GM19324 (cell line): Measurements from ENCODE around the gene ANO7.
"Not testable (repeated sequence)": the region's sequence is repeated elsewhere in the genome, so short reads cannot be mapped to it uniquely, and the experiment has no call there.

Experiments
- ATAC-seq: cut with Tn5 transposase; IDR thresholded peaks from one replicate; pipeline ENCODE4 v1.9.1; 2021; ENCODE audit warnings: mild to moderate bottlenecking, moderate library complexity; ENCODE audit not compliant: unreplicated experiment, low FRiP score

The ANO7 gene

GRCh38 chr2:241189093-241189855 lies 797 bp downstream of the ANO7 start:
- ATAC-seq, result no peak

DNA sequence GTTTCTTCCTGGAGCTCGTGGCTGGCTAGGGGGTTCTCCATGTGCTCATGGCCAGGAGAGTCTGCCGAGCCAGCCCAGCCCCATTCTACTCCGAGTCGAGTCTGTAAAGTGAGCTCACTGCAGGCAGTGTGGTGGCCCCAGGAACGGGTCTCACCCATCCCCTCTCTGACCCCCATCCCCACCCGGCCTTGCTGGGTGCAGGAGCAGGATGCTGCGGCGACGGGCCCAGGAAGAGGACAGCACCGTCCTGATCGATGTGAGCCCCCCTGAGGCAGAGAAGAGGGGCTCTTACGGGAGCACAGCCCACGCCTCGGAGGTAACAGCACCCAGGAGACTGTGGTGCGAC lies 1.4 kb downstream of the ANO7 start:
- ATAC-seq, result no peak

DNA sequence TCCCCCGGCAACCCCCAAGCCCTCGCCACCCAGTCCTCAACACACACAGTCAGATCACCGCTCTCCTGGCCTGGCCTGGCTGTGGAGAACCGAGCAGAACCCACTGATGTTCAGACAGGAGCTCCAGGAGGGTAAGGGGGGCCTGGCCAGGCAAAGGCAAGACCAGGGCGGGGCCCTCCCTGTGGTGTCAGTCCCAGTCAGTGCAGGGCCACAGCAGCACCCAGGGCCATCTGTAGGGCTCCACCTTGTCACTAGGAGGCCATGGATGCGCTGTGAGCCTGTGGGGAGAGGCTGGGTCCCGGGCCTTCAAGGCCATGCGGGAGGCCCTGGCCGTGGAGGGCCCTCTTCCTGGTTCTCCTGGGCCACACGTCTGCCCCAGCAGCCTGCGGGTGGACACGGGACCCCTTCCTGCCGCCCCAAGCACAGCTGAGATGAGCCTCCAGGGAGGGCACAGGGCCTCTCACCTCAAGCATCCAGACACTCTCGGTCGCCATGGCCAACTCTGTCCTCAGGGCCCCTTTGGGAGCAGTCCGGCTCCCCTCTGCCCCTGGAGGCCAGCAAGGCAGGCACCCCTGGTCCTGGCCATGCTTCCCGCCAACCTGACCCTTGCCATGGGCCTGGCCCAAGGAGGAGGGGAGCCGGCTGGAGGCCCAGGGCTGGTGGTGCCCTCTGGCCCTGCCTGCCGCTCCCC lies 2.0 kb downstream of the ANO7 start:
- ATAC-seq, result no peak

DNA sequence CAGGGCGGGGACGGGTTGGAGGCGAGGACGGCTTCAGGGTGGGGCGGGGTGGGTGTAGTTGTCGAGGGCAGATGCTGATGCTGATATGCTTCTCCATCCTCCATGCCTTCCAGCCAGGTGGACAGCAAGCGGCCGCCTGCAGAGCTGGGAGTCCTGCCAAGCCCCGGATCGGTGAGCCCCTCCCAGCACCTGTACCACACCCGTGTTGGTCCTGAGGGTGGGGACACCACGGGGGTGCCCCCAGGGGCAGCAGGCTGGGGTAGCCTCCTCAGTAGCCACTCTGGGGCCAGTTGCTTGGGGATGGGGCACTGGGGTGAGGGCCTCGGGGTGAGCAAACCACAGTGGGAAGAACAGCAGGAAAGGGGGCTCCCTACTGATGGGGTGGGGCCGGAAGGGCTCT lies 2.6 kb downstream of the ANO7 start:
- ATAC-seq, result no peak

- no peak for ATAC-seq
These were observed 4.8 kb downstream of the ANO7 start for GRCh38 chr2:241193271-241193670.

DNA sequence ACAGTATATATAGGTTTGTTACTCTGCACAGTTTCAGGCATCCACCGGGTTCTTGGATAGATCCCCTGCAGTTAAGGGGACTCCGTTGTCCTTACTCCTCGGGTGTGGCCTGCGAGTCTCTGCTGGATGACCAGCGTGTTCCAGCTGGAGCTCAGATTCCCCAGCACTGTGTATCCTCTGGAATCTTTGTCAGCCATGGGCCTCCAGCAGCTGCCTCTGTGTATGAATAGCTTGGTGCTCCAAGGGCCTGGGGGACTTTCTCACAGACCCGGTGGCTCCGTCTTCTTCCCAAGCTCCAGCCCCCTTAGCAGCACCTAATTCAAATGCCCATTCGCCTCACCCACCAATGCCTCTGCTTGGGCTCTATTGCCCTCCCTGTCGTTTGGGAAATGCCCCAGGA lies 6.3 kb downstream of the ANO7 start:
- no peak for ATAC-seq

GRCh38 chr2:241195506-241196130 lies 7.1 kb downstream of the ANO7 start:
- no peak for ATAC-seq

DNA sequence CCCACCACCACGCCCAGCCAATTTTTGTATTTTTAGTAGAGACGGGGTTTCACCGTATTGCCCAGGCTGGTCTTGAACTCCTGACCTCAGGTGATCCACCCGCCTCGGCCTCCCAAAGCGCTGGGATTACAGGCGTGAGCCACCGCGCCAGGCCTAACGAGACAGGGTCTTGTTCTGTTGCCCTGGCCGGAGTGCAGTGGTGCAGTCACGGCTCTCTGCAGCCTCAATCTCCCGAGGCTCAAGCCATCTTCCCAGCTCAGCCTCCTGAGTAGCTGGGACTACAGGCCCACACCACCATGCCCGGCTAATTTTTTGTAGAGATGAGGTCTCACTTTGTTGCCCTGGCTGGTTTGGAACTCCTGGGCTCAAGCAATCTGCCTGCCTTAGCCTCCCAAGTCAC lies 8.8 kb downstream of the ANO7 start:
- ATAC-seq, result not testable (repeated sequence)

GRCh38 chr2:241197947-241198346 lies 9.5 kb downstream of the ANO7 start:
- ATAC-seq, result no peak

- ATAC-seq, result no peak
These were observed 10.2 kb downstream of the ANO7 start for GRCh38 chr2:241198381-241199279.

DNA sequence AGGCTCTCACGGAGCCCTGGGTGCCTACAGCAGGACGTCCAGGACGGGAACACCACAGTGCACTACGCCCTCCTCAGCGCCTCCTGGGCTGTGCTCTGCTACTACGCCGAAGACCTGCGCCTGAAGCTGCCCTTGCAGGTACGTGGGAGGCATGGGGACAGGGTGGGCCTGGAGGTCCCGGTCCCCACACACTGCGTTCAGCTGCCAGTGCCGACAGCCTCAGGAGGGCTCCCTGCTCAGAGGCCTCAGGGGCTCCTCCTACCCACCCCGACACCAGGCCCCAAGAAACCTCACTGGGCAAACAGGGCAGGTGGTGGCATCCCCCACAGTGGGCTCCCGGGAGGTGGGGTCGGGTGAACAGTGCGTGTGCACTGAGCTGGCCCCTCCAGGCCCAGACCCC lies 10.8 kb downstream of the ANO7 start:
- ATAC-seq, result no peak

- no peak for ATAC-seq
These were observed 11.7 kb downstream of the ANO7 start for GRCh38 chr2:241199897-241200821.

- ATAC-seq, result no peak
These were observed 12.4 kb downstream of the ANO7 start for GRCh38 chr2:241200822-241201395.

DNA sequence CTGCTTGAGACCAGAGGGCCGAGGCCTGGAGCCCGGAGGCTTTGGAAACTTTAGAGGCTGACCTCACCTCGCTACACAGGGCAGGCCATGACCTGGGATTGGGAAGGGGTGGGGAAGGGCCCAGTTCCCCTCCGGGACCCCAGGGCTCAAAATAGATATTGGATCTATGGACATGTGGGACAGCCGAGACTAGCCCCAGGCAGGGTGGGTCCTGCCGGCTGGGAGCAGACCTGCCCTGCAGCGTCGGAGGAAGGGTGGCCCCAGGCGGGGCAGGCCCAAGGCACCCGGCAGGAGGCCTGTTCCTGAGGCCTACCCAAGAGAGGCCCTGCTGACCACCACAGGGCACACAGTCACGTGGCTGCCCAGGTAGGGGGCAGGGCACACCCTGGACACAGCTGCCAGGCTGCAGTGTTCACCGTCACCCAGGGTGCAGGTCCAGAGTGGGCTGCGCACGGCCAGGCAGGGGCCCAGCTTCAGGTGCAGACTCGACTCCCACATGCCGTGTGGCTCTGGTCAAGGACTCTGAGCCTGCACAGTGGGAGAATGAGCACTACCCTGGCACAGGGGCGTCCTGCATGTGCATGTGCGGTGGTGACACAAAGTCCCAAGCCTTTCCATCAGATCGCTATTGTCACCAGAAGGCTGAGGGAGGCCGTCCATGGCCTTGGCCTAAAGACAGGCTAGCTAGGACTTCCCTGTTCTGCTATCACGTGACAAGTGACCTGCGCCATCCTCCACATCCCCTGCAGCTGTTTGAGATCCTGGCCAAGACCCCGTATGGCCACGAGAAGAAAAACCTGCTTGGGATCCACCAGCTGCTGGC lies 13.2 kb downstream of the ANO7 start:
- no peak for ATAC-seq

GRCh38 chr2:241202268-241202585 lies 13.8 kb downstream of the ANO7 start:
- ATAC-seq, result no peak

DNA sequence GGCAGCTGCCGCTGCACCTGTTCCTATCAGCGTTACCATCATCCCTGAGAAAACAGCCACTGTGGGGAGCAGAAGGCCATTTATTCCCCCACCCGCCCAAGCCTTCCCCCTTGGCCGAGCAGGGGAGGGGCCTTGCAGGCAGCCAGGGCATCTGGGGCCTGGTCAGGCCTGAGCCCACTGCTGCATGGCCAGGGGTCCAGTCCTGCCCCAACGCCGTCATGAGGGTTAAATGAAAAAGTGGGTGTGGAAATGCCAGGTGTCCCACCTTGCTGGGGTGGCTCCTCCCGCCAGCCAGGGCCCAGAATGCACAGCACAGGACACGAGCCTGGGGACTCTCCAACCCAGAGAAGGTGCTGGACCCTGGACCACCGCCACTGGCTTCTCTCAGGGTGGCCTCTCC lies 14.2 kb downstream of the ANO7 start:
- no peak for ATAC-seq

DNA sequence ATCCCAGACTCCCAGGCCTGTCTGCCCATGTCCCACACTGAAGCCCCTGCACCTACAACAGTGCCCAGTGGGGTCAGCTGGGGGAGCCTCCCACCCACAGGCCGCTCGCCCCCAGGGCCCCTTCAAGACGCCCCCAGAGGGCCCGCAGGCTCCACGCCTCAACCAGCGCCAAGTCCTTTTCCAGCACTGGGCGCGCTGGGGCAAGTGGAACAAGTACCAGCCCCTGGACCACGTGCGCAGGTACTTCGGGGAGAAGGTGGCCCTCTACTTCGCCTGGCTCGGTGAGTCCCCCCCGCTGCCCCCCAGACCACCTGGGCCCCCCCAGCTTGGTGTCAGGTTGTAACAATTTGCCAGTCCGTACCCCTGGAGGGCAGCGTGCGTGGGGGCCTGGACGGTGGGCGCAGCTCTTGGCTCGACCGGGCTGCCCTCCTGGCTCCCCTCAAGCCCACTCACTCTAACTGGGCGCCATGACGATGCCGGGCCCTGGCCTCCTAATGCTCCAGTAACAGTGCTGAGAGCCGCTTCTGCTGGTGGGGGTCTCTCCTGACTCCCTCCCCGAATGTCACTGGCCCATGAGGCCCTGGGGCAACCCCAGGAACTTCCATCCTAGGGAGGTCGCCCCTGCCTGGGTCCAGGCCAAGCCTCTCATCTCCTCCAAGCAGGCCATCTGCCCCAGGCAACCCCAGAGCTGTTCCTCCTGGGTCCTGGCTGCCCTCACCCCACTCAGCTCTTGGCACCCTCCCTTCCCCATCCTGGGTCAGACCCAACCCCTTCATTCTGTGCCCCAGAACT lies 14.9 kb downstream of the ANO7 start:
- no peak for ATAC-seq

DNA sequence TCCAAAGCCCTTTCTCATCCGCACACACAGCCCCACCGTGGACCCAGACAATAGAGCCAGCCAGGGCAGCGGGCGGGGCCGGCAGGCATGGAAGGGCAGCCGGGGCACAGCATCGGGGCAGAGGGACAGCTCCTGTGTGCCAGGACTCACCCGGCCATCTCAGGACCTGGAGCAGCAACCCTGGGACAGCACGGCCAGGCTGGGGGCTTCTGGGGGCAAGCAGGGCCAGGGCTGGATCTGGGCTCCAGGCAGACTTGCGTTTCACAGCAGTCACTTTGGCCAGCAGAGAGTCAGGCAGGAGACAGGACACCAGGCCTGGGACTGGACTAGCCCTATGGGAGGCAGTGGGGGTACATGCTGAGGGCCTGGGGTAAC lies 15.5 kb downstream of the ANO7 start:
- no peak for ATAC-seq
